Bone marrow (tissue), 2 donors: ENCODE measurements around the gene PSMB1.

Source experiments
- DNase-seq, 2 donors: peaks; one replicate each; lab custom pipeline; 2025; lab: John Stamatoyannopoulos, UW

PSMB1 gene

GRCh38 chr6:170552765-170553533, at the start of gene PSMB1:
Gene PSMB1, minus strand, starts transcription at chr6:170553307. Its CDS starts 65 bp downstream, at chr6:170553242.
- peak; percentile 59 to 75 for DNase-seq

DNA sequence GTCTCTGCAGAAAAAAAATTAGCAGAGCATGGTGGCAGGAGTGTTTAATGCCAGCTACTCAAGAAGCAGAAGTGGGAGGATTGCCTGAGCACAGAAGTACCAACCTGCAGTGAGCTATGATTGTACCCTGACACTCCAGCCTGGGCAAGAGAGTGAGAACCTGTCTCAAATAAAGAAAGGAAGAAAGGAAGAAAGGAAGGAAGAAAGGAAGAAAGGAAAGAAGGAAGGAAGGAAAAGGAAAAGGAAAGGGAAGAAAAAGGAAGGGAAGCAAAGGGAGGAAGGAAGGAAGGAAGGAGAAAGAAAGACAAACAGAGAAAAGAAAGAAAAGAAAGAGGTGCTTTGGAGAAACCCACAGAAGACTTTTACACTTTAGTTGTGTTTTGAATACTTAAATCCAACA, 44.2 kb upstream of the PSMB1 start:
- DNase-seq: no peak

- DNase-seq: no peak
These were observed 43.3 kb upstream of the PSMB1 start for GRCh38 chr6:170596426-170596825.

GRCh38 chr6:170590725-170591124, 37.6 kb upstream of the PSMB1 start:
- no peak for DNase-seq

DNA sequence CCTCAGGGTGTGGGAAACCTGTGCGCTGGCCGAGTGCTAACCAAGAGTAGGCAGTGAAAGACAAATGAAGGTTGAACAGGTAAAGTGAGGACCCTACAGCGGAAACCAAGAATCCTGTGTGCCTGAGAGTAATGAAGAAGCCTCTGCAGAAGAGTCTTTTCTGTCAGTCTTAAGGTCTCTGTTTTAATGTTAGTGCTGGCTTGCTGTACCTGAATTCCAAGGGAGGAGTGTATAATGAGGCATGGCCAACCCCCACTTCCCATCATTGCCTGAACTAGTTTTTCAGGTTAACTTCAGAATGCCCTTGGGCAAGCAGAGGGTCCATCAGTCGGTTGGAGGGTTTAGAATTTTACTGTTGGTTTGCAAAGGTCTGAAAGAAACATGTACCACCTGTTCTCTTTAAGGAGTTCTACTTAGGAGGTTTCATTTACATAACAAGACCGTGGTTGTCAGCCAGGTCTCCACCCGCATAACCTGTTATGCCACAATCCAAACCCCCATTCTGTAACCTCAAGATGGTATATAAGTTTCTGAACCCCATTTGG, 31.9 kb upstream of the PSMB1 start:
- DNase-seq: no peak

GRCh38 chr6:170584181-170584953, 31.3 kb upstream of the PSMB1 start, which contains the start of gene PDCD2:
Gene PDCD2, minus strand, starts transcription at chr6:170584637. Its CDS starts 56 bp downstream, at chr6:170584581.
- peak; percentile 63 to 88 for DNase-seq

DNA sequence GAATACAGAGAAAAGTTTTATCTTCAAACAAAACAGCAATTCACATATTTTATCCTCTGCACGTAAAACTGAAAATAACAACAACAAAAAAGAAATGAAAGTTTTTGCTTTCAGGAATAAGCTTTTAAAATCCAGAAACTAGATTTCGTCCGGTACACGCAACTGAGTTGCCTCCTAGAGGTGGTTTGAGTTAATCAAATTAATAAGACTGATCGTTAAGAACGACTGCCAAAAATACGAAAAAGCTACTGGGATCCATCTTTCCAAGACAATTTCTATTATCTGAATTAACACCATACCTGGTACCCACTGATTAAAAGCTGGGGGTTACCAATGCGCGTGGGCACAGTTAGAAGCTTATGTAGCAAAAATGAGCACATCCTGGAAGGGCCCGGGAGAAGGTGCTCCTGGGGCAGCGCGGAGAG, 30.7 kb upstream of the PSMB1 start:
- DNase-seq: no peak

DNA sequence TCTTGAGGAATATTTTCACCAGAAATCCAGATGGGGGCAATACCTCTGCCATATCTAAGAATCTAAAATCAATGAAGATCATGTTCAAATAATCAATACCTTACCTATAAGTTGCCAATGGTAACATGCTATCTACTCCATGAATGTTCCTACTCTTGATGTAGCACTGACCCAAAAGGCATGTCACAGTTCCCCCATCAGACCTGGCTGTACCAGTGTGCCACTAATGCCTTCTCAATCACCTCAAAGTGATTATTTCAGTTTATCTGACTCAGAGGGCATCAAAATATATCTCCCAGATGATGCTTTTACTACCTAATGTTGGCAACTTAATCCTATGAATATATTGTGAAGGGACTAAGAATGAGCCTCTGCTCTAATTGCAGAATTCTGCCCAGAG, 25.8 kb upstream of the PSMB1 start:
- DNase-seq: no peak

DNA sequence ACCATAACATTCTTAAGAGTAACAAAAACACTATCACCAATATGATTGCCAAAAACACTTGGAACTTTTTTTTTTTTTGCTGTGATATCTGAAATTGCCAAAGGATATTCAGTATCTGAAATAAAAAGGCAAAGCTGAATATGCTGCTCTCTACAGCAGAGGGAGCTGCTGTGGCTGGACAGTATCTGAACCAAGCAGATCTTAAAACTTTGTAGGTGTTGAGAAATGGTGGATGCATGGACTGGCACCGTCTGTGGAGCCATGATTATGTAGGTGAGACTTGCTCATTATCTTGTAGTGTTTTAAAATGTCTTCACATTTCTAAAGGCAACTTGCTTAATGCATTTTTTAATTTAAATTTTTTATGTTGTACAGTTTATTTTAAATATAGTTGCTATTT, 22.1 kb upstream of the PSMB1 start:
- DNase-seq: no peak

- DNase-seq: no peak
These were observed 19.8 kb upstream of the PSMB1 start for GRCh38 chr6:170572704-170573466.

GRCh38 chr6:170564936-170565530, 11.9 kb upstream of the PSMB1 start:
- DNase-seq: no peak

GRCh38 chr6:170561555-170561954, 8.4 kb upstream of the PSMB1 start:
- no peak for DNase-seq

GRCh38 chr6:170555305-170555704, 2.2 kb upstream of the PSMB1 start:
- DNase-seq: no peak

GRCh38 chr6:170554796-170555137, 1.7 kb upstream of the PSMB1 start:
- DNase-seq: no peak

GRCh38 chr6:170554013-170554795, 1.1 kb upstream of the PSMB1 start, which contains the start of gene TBP:
Gene TBP, plus strand, starts transcription at chr6:170554369. Its CDS starts 2,661 bp downstream, at chr6:170557030.
- peak; percentile 88 to 95 for DNase-seq

- peak in 1 of 2 donors; percentile 23 for DNase-seq
These were observed 466 bp upstream of the PSMB1 start for GRCh38 chr6:170553534-170554012.

GRCh38 chr6:170545405-170545804, 7.7 kb downstream of the PSMB1 start:
- no peak for DNase-seq

GRCh38 chr6:170542031-170542719, 10.9 kb downstream of the PSMB1 start:
- DNase-seq: no peak

DNA sequence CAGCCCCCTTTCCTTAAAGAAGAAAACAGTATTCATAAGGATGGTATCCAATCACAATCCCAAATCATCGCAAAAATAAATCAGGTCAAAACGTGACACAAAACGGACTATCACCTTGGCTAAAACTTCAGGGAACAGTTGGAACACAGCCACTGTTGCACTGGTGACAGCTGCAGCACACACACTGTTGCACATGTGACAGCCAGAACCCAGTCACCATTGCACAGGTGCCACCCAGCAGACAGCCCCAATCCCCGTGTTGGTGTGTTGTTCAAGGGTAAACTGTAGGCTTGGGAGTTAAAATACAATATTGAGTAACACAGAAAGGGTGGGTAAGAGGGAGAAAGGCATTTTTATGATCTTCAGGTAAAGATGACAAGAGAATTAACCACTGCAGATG, 15.8 kb downstream of the PSMB1 start:
- DNase-seq: no peak

DNA sequence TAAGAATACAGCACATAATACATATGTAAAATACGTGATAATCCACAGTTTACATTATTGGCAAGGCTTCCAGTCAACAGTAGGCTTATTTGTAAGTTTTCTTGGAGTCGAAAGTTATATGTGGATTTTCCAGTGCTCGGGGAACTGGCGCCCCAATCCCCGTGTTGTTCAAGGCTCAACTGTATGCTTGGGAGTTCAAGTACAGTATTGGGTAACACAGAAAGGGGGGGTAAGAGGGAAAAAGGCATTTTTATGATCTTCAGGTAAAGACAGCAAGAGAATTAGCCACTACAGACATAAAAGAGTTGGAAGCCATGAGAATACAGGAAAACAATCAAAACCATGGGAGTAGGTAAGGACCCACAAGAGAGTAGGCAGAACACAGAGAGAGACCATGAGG, 16.4 kb downstream of the PSMB1 start:
- DNase-seq: no peak
